DMS53 treated with DMSO at 0.1 percent for 48 hours (cell line): ENCODE results near the gene ANKFN1.

Source experiments
- DNase-seq: peaks from one replicate; lab custom pipeline; 2025; ENCODE audit not compliant: unreplicated experiment; lab: John Stamatoyannopoulos, UW

Gene ANKFN1

GRCh38 chr17:56497132-56497531, 343.9 kb downstream of the ANKFN1 start:
- no peak for DNase-seq

- DNase-seq, result peak; percentile 10
Observed at GRCh38 chr17:56499799-56500388, 346.6 kb downstream of the ANKFN1 start.

DNA sequence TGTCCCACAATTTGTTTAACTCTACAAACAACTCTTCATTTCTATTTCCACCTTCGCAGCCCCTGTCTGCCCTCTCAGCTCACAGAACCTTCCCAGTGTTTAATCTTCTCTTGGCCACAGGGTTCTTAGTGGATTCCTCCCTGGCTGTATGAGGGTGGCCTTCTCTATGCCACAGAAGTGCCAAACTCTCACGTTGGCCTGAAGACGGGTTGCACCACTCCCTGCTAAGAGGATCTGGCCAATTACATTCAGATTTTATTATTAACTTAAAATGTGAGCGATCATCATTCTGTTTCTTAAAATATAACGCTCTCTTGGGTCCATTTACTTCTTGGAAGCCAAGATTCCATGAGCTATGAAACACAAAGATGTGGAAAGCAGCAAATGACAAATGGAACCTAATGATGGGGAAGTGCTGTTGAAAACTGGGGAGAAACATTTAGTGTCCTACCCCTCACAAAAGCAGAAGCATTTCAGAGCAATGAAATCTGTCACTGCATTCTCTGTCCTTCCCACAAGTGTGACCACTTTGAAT, 348.9 kb downstream of the ANKFN1 start:
- DNase-seq, result no peak

- DNase-seq, result peak; percentile 63
Observed at GRCh38 chr17:56505154-56505756, 352.0 kb downstream of the ANKFN1 start.

GRCh38 chr17:56506349-56506748, 353.1 kb downstream of the ANKFN1 start:
- DNase-seq, result no peak

GRCh38 chr17:56510554-56511342, 357.5 kb downstream of the ANKFN1 start:
- DNase-seq, result no peak

DNA sequence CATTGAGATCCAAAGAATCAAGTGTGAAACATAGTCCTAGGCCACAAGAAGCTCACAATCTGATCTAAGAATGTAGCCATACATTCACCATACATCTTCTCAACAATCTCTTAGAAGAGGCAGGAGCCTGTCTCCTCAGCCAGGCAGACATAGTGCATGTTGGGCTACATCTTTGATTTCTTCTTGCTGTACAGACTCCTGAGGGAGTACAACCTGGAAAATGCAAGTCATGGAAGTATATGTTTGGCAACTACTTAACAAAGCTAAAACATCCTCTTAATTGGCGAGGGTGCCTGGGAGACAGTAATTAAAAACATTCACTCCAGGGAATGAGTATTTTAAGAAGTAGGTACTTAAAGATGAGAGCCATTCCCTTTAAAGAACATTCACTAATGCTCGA, 361.0 kb downstream of the ANKFN1 start:
- DNase-seq, result no peak

- DNase-seq, result no peak
Observed at GRCh38 chr17:56514899-56515298, 361.6 kb downstream of the ANKFN1 start.

DNA sequence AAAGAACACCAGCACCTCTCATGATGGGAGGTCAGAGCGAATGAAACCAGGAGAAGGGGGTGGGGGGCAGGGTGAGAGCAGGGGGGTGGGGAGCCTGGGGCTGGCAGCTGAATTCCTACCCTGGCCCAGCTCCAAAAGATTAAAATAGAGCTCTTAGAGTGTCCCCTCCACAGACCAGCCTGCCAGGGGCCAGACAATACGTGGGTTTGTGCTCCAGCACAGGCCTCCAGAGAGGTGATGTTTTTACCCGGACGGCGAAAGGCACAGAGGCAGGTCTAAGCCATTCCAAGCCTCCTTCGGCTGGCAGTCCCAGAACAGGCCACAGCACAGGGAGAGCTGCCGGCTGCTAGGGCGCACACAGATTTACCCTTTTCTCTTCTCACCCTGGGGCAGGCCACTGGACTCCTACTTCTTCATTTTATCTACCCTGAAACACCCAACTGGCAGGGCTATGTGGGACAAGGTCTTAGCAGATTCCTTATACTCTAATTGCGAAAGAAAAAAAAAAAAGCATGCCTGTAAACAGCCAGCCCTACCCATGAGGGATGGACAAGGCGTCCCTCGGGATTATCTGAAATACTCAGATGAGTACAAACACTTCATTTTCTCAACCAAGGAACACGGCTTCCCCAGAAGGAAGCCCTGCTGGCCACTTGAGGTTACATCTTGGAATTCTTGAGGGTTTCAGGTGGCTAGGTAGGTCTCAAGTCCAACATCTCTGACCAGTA, 368.3 kb downstream of the ANKFN1 start:
- DNase-seq, result no peak

DNA sequence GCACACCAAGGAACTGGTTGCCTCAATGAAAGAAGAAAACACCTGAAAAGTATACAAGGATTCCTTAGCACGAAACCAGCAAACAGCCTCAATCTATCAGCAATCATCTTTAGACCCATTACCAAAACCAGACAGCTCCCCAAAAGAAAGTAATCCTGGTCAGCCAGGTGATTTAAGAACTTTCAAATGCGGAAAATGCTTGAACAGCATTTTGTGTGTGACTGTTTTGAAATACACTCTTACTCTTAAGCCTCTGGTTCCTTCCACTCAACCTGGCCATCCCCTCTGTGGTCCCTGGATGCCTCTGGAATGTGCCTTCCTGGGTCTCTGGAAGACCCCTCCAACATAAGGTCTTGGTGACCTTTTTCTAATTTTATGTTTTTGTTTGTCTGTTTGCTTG, 369.8 kb downstream of the ANKFN1 start:
- no peak for DNase-seq

DNA sequence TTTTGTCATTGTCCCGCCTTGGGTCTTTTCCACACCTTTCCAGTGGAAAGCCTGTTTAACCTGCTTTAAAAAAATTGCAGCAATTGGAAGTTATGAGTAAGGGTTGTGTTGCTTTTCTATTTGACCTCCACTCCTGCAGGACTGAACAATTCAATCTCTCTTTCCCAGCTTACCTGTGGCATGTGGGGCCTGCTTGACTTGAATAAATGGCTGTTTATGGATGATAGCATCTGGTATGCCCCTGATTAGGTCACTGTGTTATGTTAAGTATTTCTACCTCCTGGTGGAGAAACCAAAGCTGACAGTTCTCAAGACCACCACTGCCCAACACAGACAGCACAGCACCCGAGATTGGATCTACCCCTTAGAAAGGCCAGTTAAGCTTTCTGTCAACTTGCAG, 375.4 kb downstream of the ANKFN1 start:
- no peak for DNase-seq

DNA sequence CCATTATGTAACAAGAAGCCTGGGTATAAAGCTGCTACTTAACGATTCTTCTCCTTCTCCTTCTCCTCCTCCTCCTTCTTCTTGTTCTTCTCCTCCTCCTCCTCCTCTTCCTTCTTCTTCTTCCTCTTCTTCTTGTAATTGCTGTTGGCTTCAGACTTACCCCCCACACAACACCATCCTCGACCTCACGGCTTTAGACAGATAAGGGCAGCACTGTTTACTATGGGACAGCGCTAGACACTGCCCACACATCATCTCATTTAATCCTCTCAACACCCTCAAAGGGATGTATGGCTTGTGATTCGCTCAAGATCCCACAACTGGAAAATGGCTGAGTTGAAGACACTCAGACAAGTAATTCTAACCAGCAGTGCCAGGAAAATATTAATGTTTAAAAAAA, 379.7 kb downstream of the ANKFN1 start:
- no peak for DNase-seq

DNA sequence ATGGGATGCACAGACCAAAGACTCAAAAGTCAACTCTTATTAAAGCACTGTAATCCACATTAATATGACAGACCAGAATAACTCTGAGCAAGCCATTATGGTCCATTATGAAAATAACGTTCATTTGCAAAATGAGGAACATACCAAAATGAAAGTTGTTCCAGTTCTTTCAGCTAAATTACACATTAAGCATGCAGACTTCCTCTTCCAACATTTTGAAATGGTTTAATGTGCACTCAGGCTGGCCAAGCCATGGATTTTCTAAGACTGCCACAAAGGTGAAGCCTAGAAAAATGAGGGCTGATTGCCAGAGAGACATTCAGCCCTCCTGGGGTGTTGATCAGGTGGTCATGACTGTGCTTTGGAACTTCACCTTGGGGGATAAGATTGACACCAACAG, 383.5 kb downstream of the ANKFN1 start:
- DNase-seq, result no peak

- DNase-seq, result no peak
Observed at GRCh38 chr17:56540836-56541235, 387.6 kb downstream of the ANKFN1 start.

GRCh38 chr17:56543280-56543679, 390.0 kb downstream of the ANKFN1 start:
- DNase-seq, result no peak

- DNase-seq, result no peak
Observed at GRCh38 chr17:56545106-56545505, 391.8 kb downstream of the ANKFN1 start.

- no peak for DNase-seq
Observed at GRCh38 chr17:56545930-56546329, 392.7 kb downstream of the ANKFN1 start.

DNA sequence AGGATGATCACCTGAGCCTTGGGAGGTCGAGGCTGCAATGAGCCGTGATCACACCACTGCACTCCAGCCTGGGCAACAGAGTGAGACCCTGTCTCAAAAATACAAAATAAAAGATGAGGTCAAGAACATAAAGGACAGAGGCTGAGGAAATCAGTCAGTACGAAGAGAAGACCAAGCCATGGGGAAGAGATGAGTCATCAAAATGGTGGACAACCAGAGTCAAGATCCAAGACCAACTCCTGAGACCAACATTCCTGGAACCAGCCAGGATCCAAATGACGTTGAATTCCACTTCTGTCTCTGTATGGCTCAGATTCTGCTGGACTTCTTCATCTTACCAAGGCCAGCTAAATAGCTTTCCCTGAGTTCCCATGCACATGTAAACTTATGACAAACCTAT, 395.4 kb downstream of the ANKFN1 start:
- DNase-seq, result no peak

DNA sequence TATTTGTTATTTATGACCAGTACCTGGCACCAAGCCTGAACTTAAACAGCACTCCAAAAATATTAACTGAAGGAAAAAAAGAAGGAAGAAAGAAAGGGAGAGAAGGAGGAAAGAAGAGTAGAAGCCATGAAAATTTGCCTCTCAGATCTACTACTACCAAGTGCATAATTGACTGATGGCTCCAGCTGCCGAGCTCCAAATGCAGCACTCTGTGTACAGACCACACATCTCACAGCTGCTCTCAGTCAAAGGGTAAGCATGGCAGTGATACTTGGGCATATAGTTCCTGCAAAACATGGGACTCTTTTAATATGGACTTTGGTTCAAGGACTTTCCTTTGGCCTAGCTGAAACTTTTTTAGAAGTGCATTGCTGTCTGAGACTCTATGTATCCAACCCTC, 396.2 kb downstream of the ANKFN1 start:
- no peak for DNase-seq

DNA sequence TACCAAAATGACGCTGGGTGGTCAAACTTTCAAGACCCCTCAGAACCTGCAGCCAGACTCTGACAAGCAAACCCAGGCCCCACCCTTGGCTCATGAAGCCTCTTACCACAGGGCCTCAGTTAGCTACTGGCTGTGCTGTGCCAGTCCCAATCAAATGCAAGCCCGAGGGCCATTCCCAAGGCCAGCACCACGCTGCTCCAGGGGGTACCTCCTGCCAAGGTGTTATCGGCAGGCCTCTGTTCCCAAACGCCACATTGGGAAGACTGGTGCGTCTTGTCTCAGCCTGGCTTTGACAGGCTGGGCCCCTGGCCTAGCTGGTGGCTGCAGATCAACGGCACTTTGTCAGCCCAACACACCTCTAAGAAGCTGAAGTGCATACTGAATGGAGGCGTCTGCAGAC, 404.4 kb downstream of the ANKFN1 start:
- no peak for DNase-seq

GRCh38 chr17:56558088-56558487, 404.8 kb downstream of the ANKFN1 start:
- no peak for DNase-seq
